ENCODE results near the gene CACNA1H. TPM values are rescaled to one million over a fixed set of nuclear protein-coding genes. Genes with fewer than 3 reads are reported as not detected.
A peak's percentile ranks its signal among the peaks of the same experiment; 100 is the strongest.

The CACNA1H gene
- total RNA-seq, 1 experiment from 2014 or later: 31.1 TPM

DNA sequence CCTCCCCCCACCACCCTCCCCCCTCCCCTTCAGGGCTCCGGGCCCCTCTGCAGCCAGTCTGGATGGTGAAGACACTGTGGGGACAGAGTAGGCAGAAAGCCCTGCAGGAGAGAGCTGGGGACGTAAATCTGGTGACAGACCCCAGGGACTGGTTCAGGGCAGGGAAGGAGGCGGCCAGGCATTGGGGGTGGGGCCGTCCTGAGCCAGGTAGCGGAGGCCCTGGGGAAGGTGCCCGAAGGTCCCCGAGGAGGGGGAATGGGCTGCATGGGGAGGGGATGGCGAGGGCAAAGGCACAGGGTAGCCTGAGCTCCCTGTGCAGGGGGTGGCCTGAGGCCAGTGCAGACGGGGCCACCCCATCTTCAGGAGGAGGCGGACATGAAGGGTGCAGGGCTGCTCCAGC lies 26.3 kb upstream of the CACNA1H start:
- BruUV-seq (replicated peaks): no TSS peak
- DNase-seq (ENCODE audit: low read depth, low spot score) (no peak), ATAC-seq (peak; percentile 11; the same call in 1 of the 2 replicates)
- H3K4me3 ChIP-seq (ENCODE audit: low read depth in 2 of 2, low read length in 2 of 2): no peak overlapping the region
- POLR2A ChIA-PET: no interaction called here
- CTCF ChIA-PET: no interaction called here
- no peak overlapping the region for H3K27ac ChIP-seq (ENCODE audit: low read length)
- H3K9me3 ChIP-seq (ENCODE audit: control insufficient read depth, insufficient read depth, low read depth, low read length): no peaks in the 10 kb centered on the region
- peaks cover 10% of the 10 kb centered on the region for H3K4me1 ChIP-seq (ENCODE audit: control insufficient read depth, insufficient read depth, low read length)
- in situ Hi-C loops (cut with HindIII; ENCODE audit: low pct_unique_long_range_greater_than_20kb, low sequenced_read_pairs) (no loop called here), intact Hi-C loops (cut with micrococcal nuclease; ENCODE audit: unreplicated experiment) (no loop called here)
- H3K36me3 ChIP-seq (ENCODE audit: control insufficient read depth, insufficient read depth, low read length): no peaks in the 10 kb centered on the region
- no peaks in the 10 kb centered on the region for H3K27me3 ChIP-seq (ENCODE audit: control insufficient read depth, insufficient read depth, low read length)
- TF ChIP-seq, protein P1, sequence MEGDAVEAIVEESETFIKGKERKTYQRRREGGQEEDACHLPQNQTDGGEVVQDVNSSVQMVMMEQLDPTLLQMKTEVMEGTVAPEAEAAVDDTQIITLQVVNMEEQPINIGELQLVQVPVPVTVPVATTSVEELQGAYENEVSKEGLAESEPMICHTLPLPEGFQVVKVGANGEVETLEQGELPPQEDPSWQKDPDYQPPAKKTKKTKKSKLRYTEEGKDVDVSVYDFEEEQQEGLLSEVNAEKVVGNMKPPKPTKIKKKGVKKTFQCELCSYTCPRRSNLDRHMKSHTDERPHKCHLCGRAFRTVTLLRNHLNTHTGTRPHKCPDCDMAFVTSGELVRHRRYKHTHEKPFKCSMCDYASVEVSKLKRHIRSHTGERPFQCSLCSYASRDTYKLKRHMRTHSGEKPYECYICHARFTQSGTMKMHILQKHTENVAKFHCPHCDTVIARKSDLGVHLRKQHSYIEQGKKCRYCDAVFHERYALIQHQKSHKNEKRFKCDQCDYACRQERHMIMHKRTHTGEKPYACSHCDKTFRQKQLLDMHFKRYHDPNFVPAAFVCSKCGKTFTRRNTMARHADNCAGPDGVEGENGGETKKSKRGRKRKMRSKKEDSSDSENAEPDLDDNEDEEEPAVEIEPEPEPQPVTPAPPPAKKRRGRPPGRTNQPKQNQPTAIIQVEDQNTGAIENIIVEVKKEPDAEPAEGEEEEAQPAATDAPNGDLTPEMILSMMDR (IDR thresholded peaks at IDR 0.05): no peak
- TF ChIP-seq, protein P2, sequence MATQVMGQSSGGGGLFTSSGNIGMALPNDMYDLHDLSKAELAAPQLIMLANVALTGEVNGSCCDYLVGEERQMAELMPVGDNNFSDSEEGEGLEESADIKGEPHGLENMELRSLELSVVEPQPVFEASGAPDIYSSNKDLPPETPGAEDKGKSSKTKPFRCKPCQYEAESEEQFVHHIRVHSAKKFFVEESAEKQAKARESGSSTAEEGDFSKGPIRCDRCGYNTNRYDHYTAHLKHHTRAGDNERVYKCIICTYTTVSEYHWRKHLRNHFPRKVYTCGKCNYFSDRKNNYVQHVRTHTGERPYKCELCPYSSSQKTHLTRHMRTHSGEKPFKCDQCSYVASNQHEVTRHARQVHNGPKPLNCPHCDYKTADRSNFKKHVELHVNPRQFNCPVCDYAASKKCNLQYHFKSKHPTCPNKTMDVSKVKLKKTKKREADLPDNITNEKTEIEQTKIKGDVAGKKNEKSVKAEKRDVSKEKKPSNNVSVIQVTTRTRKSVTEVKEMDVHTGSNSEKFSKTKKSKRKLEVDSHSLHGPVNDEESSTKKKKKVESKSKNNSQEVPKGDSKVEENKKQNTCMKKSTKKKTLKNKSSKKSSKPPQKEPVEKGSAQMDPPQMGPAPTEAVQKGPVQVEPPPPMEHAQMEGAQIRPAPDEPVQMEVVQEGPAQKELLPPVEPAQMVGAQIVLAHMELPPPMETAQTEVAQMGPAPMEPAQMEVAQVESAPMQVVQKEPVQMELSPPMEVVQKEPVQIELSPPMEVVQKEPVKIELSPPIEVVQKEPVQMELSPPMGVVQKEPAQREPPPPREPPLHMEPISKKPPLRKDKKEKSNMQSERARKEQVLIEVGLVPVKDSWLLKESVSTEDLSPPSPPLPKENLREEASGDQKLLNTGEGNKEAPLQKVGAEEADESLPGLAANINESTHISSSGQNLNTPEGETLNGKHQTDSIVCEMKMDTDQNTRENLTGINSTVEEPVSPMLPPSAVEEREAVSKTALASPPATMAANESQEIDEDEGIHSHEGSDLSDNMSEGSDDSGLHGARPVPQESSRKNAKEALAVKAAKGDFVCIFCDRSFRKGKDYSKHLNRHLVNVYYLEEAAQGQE (IDR thresholded peaks at IDR 0.05; ENCODE audit: insufficient read depth in 1 of 2, low read depth in 2 of 2, low read length in 1 of 2): no peak
- TF ChIP-seq POLR2AphosphoS5 (IDR thresholded peaks at IDR 0.05; ENCODE audit: low read depth, low read length) (no peak), TCF7L2 (IDR thresholded peaks at IDR 0.05; ENCODE audit: low read depth, low read length) (no peak), SIN3A (IDR thresholded peaks at IDR 0.05; ENCODE audit: borderline replicate concordance, insufficient read depth, low read depth, low read length) (no peak)

DNA sequence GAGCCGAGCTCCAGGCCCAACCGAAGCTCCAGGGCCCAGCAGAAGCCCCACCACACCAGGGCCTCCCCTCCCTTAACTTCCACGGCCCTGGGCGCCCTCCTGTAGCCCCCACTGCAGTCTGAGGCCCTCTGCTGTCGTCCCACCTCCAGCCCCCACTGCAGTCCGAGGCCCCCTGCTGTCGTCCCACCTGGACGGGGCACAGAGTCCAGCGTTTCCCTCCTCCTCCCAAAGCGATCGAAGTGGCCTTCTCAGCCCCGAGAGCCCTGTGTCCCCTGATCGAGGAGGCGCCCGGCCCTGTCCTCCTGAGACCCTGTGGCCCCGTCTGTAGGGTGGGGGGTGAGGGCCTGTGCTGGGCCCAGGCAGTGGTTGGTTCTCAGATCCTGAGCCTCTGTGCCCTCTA lies 25.8 kb upstream of the CACNA1H start:
- Histone ChIP-seq H3K4me1 (ENCODE audit: control insufficient read depth, insufficient read depth, low read length) (peaks cover 10% of the 10 kb centered on the region), H3K9me3 (ENCODE audit: control insufficient read depth, insufficient read depth, low read depth, low read length) (no peaks in the 10 kb centered on the region), H3K4me3 (ENCODE audit: low read depth in 2 of 2, low read length in 2 of 2) (no peak overlapping the region), H3K27ac (ENCODE audit: low read length) (no peak overlapping the region), H3K27me3 (ENCODE audit: control insufficient read depth, insufficient read depth, low read length) (no peaks in the 10 kb centered on the region), H3K36me3 (ENCODE audit: control insufficient read depth, insufficient read depth, low read length) (no peaks in the 10 kb centered on the region)
- in situ Hi-C loops (cut with HindIII; ENCODE audit: low pct_unique_long_range_greater_than_20kb, low sequenced_read_pairs) (no loop called here), intact Hi-C loops (cut with micrococcal nuclease; ENCODE audit: unreplicated experiment) (no loop called here)
- ChIA-PET POLR2A (no interaction called here), CTCF (no interaction called here)
- ATAC-seq (no peak; the same call in 1 of the 2 replicates), DNase-seq (ENCODE audit: low read depth, low spot score) (no peak)
- BruUV-seq (replicated peaks): no TSS peak
- TF ChIP-seq, protein P1 (IDR thresholded peaks at IDR 0.05): no peak
- TF ChIP-seq, protein P2 (IDR thresholded peaks at IDR 0.05; ENCODE audit: insufficient read depth in 1 of 2, low read depth in 2 of 2, low read length in 1 of 2): no peak
- TF ChIP-seq POLR2AphosphoS5 (IDR thresholded peaks at IDR 0.05; ENCODE audit: low read depth, low read length) (no peak), SIN3A (IDR thresholded peaks at IDR 0.05; ENCODE audit: borderline replicate concordance, insufficient read depth, low read depth, low read length) (no peak)
